Neuron (in vitro differentiated cells): ENCODE data around the gene ANKRD39.
A peak's percentile ranks its signal among the peaks of the same experiment; 100 is the strongest.

Experiments
- H2AFZ ChIP-seq: one replicate; pipeline ENCODE4 v1.6.1; 2013; ENCODE audit warnings: low read depth, mild to moderate bottlenecking, inconsistent platforms, low read length, moderate library complexity
- H3K27me3 ChIP-seq: one replicate; pipeline ENCODE4 v1.6.1; 2013; ENCODE audit warnings: low read length; ENCODE audit not compliant: insufficient read depth
- H3K36me3 ChIP-seq: one replicate; pipeline ENCODE4 v1.6.1; 2013; ENCODE audit warnings: low read length; ENCODE audit not compliant: insufficient read depth
- H3K4me1 ChIP-seq: one replicate; pipeline ENCODE4 v1.6.1; 2013; ENCODE audit warnings: low read length; ENCODE audit not compliant: insufficient read depth
- H3K4me3 ChIP-seq: 2 replicates; pipeline ENCODE4 v1.5.1; 2013; ENCODE audit warnings: mild to moderate bottlenecking, low read length, moderate library complexity
- H3K9me3 ChIP-seq: one replicate; pipeline ENCODE4 v1.6.1; 2013; ENCODE audit warnings: low read length

The ANKRD39 gene

DNA sequence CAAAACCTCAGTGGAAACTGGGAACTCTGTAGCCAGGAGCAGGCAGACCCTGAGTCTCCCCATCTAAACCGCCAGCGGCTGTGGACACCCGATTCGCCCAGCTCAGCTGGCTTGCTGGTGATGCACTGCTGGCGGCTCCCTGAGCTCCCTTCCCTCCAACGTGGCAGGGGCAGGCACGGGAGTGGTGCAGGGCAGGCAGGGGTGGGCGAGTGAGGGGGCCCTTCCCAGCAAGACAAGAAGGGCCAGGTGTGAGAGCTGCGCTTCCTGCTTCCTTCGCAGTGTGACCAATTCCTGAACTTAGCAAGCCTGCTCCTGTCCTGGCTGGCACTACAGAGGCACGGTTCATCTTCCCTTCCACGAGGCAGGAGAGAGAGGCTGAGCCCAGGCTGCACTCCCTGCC, 24.4 kb upstream of the ANKRD39 start:
- H3K27me3 ChIP-seq, result no peaks in the 10 kb centered on the region
- no peaks in the 10 kb centered on the region for H3K36me3 ChIP-seq
- no peak overlapping the region for H2AFZ ChIP-seq
- H3K9me3 ChIP-seq, result no peaks in the 10 kb centered on the region
- no peak overlapping the region for H3K4me3 ChIP-seq
- H3K4me1 ChIP-seq, result peaks cover 15% of the 10 kb centered on the region

DNA sequence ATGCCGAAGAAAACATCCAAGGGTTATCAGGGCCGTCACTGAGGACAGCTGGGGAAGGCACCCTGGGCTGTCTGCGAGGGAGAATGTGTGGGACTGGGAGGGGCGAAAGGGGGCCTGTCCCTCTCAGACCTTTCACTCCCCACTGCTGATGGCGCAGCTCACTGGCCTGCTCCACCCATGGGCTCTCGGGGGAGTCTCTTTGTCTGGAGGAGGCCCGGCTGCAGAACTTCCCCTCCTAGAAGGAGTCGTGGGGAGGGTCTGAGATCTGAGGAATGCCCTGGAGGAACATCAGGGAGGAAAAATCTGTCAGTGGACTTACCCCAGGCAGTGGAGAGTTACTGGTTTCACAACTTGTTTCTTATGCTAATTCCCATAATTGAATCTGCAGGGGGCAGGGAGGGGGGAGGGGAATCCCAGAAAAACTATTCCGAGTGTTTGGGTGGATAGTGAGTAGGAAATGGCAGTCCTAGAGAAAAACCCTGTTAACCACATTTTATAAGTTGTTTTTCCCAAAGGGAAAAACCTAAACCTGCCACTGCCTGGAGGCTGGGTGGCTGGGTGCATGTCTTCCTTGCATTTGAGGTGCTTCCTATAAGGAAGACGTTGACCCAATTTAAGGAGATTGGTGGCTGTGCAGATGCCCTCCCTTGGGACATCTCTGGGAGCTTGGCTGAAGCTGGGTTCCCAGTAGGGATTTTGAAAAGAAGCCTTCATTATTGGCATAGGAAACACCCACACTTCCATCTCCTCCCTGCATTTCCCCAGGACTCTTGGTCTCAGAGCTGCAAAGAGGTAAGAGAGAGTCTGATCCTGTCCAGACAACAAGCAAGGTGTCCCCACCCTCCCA, 23.8 kb upstream of the ANKRD39 start:
- H3K4me1 ChIP-seq, result peaks cover 20% of the 10 kb centered on the region
- H3K9me3 ChIP-seq, result no peaks in the 10 kb centered on the region
- H3K4me3 ChIP-seq, result no peak overlapping the region
- no peaks in the 10 kb centered on the region for H3K36me3 ChIP-seq
- H2AFZ ChIP-seq, result no peak overlapping the region
- H3K27me3 ChIP-seq, result no peaks in the 10 kb centered on the region

DNA sequence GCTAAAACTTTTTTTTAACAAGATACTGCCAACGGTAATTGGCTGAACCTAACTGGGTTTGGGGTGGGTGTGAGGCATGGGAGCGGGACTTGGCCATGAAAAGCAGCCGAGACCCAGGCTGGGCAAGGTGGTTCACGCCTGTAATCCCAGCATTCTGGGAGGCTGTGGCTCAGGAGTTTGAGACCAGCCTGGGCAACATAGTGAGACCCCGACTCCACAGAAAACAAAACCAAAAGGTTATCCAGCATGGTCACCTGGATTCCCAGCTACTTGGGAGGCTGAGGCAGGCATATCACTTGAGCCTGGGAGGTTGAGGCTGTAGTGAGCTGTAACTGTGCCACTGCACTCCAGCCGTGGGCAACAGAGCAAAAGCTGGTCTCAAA, 23.1 kb upstream of the ANKRD39 start:
- H3K36me3 ChIP-seq, result no peaks in the 10 kb centered on the region
- H3K4me3 ChIP-seq, result no peak overlapping the region
- H3K27me3 ChIP-seq, result no peaks in the 10 kb centered on the region
- H3K9me3 ChIP-seq, result no peaks in the 10 kb centered on the region
- no peak overlapping the region for H2AFZ ChIP-seq
- H3K4me1 ChIP-seq, result peaks cover 27% of the 10 kb centered on the region

DNA sequence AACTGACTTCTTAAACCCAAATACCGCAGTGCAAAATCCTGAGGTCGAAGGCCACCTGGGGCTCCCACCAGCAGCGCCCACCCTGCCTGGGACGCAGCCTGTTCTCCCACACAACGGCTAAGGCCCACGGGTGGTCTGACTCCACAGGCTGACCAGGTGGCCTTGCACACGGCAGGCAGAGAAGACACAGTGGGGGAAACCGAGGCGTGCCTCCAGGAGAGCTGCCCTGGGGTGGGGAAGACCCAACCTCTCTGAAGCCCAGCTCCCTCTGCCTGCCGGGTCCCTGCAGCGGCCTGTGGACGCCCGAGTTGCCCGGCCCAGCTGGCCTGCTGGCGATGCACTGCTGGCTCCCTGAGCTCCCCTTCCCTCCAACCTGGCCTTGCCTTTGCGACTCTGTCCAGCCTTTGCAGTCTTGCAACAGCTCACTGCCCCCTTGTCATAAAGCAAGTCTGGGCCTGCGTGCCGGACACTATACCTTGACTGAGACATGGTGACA, 21.8 kb upstream of the ANKRD39 start:
- Histone ChIP-seq H2AFZ (no peak overlapping the region), H3K36me3 (no peaks in the 10 kb centered on the region), H3K27me3 (no peaks in the 10 kb centered on the region), H3K9me3 (no peaks in the 10 kb centered on the region), H3K4me3 (no peak overlapping the region), H3K4me1 (peaks cover 34% of the 10 kb centered on the region)

DNA sequence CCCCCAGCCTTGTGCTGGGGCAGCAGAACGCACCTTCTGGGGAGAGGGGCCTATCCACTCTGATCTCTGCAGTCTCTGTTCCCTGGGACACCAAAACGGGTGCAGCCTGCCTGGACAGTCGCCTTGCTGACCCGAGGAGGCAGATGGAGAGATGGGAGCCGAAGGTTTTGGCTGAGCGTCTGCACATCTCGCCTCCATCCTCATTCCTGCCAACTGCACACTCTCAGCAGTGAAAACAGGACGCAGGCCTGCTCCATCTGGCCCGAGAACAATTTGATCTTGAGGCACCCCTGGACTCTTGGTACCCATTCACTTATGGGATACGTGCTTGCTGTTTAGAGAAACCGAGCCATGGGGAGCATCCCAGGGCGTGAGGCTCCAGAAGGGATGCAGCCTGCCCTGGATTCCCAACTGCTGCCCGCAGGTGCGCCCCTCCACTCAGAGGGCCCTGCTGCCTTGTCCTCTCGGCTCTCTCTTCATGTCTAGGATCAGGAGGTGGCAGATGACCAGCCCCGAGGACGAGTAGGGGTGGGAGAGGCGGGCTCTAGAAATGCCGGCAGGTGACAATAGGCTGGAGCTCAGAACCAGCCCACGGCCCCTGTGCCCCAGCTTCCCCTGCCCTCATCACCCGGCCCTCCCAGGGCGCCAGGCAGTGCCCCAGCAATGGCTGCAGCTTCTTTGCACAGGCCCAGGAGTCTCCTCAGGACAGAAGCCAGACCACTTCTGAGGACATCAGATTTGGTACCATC, 21.2 kb upstream of the ANKRD39 start:
- Histone ChIP-seq H3K9me3 (no peaks in the 10 kb centered on the region), H3K27me3 (no peaks in the 10 kb centered on the region), H3K4me3 (no peak overlapping the region), H3K4me1 (peaks cover 34% of the 10 kb centered on the region), H2AFZ (no peak overlapping the region), H3K36me3 (no peaks in the 10 kb centered on the region)

DNA sequence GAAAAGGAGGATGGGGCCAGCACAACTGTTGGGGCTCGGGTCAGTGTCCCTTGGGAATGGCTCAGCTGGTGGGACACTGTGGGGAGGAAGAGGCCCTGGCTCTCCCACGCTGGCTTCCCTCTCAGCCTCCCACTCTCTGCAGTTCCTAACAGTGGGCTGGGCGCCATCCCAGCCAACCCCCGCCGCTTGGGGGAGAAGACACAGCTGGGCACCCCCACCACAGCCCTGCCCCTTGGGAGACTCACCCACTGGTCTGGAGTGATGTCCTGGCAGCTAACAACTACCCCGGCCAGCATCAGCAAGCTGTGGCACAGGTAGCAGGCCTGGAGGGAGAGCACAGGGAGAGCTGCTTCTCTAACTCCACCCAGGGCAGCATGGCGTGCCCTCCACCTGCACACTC, 20.4 kb upstream of the ANKRD39 start:
- Histone ChIP-seq H3K27me3 (no peaks in the 10 kb centered on the region), H3K9me3 (no peaks in the 10 kb centered on the region), H2AFZ (no peak overlapping the region), H3K4me3 (no peak overlapping the region), H3K36me3 (no peaks in the 10 kb centered on the region), H3K4me1 (peaks cover 34% of the 10 kb centered on the region)

DNA sequence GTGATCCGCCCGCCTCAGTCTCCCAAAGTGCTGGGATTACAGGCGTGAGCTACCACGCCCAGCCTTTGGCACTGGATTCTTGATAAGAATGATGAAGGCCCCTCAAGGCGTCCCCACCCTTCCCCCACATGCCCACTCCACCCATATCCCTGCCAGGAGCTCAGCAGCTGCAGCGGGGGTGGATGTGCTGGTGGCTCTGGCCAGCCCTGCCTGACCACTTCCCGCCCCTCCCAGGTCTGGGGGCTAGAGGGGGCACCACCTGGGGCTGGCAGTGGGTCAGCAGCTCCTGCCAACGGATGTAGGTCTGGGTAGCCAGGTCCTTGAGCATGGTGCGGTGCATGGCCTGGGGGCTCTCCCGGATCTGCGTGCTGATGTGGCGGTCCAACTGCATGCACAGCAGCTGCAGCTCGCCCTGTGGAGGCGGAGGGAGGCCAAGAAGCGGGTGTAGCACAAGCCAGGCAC, 19.8 kb upstream of the ANKRD39 start:
- no peaks in the 10 kb centered on the region for H3K36me3 ChIP-seq
- no peaks in the 10 kb centered on the region for H3K27me3 ChIP-seq
- no peaks in the 10 kb centered on the region for H3K9me3 ChIP-seq
- peaks cover 34% of the 10 kb centered on the region for H3K4me1 ChIP-seq
- H2AFZ ChIP-seq, result no peak overlapping the region
- H3K4me3 ChIP-seq, result no peak overlapping the region

DNA sequence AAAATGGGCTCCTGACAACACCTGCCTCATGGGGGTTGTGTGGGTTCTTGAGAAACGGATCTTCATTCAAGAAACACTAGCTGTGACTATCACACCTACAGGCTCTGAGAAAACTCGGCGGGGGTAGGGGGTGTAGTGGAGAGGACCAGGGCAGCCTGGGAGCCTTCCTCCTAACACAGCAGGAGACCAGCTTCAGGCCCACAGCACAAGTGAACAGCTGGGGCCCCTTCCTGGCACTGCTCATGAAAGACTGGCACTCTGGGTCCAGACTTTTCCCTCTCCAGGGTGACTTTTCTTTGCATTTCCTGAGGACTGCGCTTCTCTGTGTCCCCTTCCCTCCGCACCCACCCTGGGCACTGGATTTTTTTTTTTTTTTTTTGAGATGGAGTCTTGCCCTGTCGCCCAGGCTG, 19.2 kb upstream of the ANKRD39 start:
- Histone ChIP-seq H3K27me3 (no peaks in the 10 kb centered on the region), H2AFZ (no peak overlapping the region), H3K4me1 (peaks cover 30% of the 10 kb centered on the region), H3K9me3 (no peaks in the 10 kb centered on the region), H3K36me3 (no peaks in the 10 kb centered on the region), H3K4me3 (no peak overlapping the region)

DNA sequence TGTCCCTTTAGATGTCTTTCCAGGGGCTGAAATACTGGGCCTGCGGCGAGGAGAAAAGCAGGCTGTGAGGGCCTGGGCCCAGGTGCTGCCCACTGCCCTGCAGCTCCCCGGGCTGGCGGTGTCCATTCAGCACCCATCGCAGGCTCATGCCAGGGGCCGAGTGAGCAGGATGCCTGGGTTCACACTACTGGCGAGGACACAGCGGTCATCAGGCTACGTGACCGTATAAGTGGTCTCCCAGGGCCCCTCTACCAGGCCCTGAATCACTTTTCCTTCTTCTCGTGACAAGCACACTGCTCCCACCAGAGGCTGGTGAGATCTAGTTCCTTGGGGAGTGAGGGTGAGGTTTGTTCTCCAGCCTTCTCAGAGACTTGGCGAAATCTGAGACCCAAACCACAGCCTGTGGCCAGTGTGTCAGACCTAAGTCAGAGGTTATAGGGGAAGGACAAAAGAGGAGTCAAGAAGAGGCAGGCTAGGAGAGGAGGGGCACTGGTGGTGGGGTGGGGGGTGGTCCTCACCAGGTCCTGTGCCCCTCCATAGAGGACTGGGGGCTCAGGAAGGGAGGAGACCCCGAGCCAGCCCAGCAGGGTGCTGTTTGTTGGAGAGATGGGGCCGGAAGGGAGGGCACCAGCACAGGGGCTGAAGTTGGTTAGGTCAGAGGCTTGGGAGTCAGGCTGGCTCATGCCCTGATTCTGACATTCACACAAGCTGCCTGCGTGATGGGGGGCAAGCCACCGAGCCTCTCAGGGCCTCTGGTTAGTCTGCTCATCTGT, 18.6 kb upstream of the ANKRD39 start:
- Histone ChIP-seq H3K4me3 (no peak overlapping the region), H3K9me3 (no peaks in the 10 kb centered on the region), H2AFZ (peak overlapping the region; percentile 39), H3K4me1 (peaks cover 24% of the 10 kb centered on the region), H3K27me3 (no peaks in the 10 kb centered on the region), H3K36me3 (no peaks in the 10 kb centered on the region)

DNA sequence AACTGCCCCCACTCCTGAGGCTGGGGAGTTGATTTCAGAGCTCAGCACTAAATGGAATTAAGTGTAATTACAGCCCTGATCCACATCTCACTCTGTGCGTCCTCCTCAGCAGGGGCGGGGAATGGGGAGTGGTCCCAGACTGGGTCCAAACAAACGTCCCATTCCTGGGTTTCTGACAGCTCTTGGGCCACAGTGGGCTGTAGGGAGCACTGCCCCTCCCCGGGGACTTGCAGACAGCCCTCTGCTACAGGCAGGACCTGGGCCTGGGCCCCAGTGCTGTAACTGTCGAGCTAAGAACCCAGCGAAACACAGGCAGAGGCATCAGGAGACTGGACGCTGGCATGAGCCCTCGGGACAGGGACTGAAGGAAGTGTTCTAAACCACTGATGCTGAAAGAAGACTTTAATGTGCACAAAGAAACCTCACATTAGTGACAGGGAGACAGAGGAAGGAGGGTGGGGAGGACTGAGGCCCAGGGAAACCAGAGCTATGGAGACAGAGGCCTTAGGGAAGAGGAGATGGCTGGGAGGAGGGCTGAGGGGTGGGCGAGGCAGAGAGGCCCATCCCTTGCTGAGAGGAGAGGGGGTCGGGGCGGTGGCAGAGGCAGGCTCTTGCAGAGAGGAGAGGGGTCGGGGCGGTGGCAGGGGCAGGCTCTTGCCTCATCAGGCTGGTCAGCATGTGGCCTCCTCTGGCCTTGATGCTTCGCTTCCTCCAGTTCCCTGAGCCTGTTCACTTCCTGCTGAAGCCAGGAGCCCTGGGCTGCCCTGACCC, 17.9 kb upstream of the ANKRD39 start:
- Histone ChIP-seq H3K36me3 (no peaks in the 10 kb centered on the region), H3K9me3 (no peaks in the 10 kb centered on the region), H3K4me1 (peaks cover 19% of the 10 kb centered on the region), H3K27me3 (no peaks in the 10 kb centered on the region), H2AFZ (peak overlapping the region; percentile 39), H3K4me3 (peak overlapping the region; percentile 4)

DNA sequence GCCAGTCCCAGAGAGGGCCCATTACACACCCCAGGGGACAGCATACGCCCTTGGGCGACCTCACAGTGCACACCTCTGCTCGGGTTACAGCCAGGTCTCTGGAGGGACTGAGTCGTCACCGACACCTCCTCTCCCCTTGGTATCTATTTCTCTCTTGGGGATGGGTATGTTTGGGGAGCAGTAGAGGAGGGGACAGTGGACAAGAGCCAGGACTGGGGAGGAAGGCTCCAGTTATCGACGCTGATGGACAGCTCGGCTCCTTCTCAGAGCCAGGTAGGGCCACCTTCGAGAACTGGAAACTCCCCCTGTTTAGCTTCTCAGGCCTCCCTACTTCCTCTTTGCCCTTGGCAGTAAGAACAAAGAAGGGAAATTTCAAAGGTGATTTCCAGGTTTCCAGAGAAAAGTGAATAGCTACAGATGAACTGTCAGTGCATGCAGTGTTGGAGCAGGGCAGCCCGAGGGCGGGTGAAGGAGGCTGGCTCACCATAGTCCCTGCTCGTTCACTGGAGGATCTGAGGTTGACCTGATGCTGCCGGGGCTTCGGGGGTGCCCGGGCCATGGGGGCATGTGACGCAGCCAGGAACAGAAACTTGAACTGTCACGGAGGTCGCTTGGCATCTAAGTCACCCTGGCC, 16.5 kb upstream of the ANKRD39 start:
- Histone ChIP-seq H3K9me3 (no peaks in the 10 kb centered on the region), H3K36me3 (no peaks in the 10 kb centered on the region), H2AFZ (no peak overlapping the region), H3K4me3 (no peak overlapping the region), H3K27me3 (no peaks in the 10 kb centered on the region), H3K4me1 (peaks cover 23% of the 10 kb centered on the region)

DNA sequence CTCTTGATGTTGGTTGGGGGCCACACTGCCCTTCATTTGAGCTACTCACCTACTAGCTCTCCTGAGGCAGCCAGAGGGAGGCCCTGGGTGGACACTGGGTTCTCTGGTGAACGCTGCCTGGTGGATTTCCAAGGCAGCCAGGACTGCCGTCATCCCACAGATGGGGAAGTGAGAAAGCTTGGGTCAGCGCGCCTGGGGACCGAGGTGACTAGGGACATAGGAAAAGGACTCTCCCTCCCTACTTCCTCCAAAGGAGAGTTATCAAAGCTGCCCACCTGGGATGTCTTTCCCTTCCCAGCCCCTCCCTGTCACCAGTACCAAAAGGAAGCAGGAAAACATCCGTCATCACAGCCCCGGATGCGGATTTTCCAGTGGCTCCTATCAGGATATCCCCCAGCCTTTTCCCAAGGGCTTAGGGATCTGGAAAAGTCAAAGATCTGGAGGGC, 15.9 kb upstream of the ANKRD39 start:
- Histone ChIP-seq H3K4me3 (no peak overlapping the region), H3K36me3 (no peaks in the 10 kb centered on the region), H3K9me3 (no peaks in the 10 kb centered on the region), H3K27me3 (no peaks in the 10 kb centered on the region), H2AFZ (no peak overlapping the region), H3K4me1 (peaks cover 23% of the 10 kb centered on the region)
